HEK293T (cell line): Measurements from ENCODE around the gene MVB12B.

Experiments used
- ARNT ChIP-seq: fragments of 450-650 bp; IDR thresholded peaks from 2 replicates; pipeline ENCODE4 v1.6.1; 2017; ENCODE audit warnings: mild to moderate bottlenecking
- BHLHE40 ChIP-seq: fragments of 450-650 bp; IDR thresholded peaks from 2 replicates; pipeline ENCODE4 v1.6.1; 2016; ENCODE audit warnings: mild to moderate bottlenecking, moderate library complexity, borderline replicate concordance
- CTBP1 ChIP-seq: fragments of 450-650 bp; IDR thresholded peaks from 2 replicates; pipeline ENCODE4 v1.6.1; 2016; ENCODE audit warnings: borderline replicate concordance
- ELF4 ChIP-seq: fragments of 450-650 bp; IDR thresholded peaks from 2 replicates; pipeline ENCODE4 v1.6.1; 2017; ENCODE audit warnings: antibody characterized with exemption
- FOXA1 ChIP-seq: fragments of 450-650 bp; IDR thresholded peaks from 2 replicates; pipeline ENCODE4 v1.6.1; 2016; ENCODE audit warnings: mild to moderate bottlenecking
- FOXK2 ChIP-seq: fragments of 450-650 bp; IDR thresholded peaks from 2 replicates; pipeline ENCODE4 v1.6.1; 2016; ENCODE audit warnings: mild to moderate bottlenecking
- FOXM1 ChIP-seq: fragments of 450-650 bp; IDR thresholded peaks from 2 replicates; pipeline ENCODE4 v1.6.1; 2017; ENCODE audit warnings: mild to moderate bottlenecking, borderline replicate concordance
- HDGF ChIP-seq: fragments of 450-650 bp; IDR thresholded peaks from 2 replicates; pipeline ENCODE4 v1.6.1; 2017; ENCODE audit warnings: antibody characterized with exemption, borderline replicate concordance
- LEF1 ChIP-seq: fragments of 450-650 bp; IDR thresholded peaks from 2 replicates; pipeline ENCODE4 v1.6.1; 2017; ENCODE audit warnings: mild to moderate bottlenecking, borderline replicate concordance
- PKNOX1 ChIP-seq: fragments of 450-650 bp; IDR thresholded peaks from 2 replicates; pipeline ENCODE4 v1.6.1; 2016
- SP1 ChIP-seq: fragments of 450-650 bp; IDR thresholded peaks from 2 replicates; pipeline ENCODE4 v1.6.1; 2017
- SUZ12 ChIP-seq: fragments of 450-650 bp; IDR thresholded peaks from 2 replicates; pipeline ENCODE4 v1.6.1; 2016; ENCODE audit warnings: mild to moderate bottlenecking
- TARDBP ChIP-seq: fragments of 450-650 bp; IDR thresholded peaks from 2 replicates; pipeline ENCODE4 v1.6.1; 2016
- ZNF384 ChIP-seq: fragments of 450-650 bp; IDR thresholded peaks from 2 replicates; pipeline ENCODE4 v1.6.1; 2016

GRCh38 chr9:126399789-126400188 is 73.2 kb downstream of the MVB12B start:
- no peak for TF ChIP-seq ARNT
- TF ChIP-seq SP1 = no peak
- no peak for TF ChIP-seq HDGF
- no peak for TF ChIP-seq FOXK2
- no peak for TF ChIP-seq ZNF384
- no peak for TF ChIP-seq FOXM1
- TF ChIP-seq BHLHE40 = no peak
- no peak for TF ChIP-seq CTBP1
- TF ChIP-seq SUZ12 = no peak
- no peak for TF ChIP-seq PKNOX1
- TF ChIP-seq FOXA1 = no peak
- TF ChIP-seq ELF4 = no peak
- no peak for TF ChIP-seq LEF1
- TF ChIP-seq TARDBP = no peak
